K562 (cell line): ENCODE data around the gene DDX51.

Experiments used
- FIP1L1 ChIP-seq: fragments of 200-400 bp; formaldehyde crosslinking; IDR thresholded peaks from 2 replicates; pipeline ENCODE4 v1.6.1; 2018; ENCODE audit warnings: mild to moderate bottlenecking, low read depth, low read length; ENCODE audit not compliant: poor library complexity, severe bottlenecking
- FOS ChIP-seq: IDR thresholded peaks from 3 replicates; pipeline ENCODE4 v1.6.1; 2011; ENCODE audit not compliant: insufficient read length; ENCODE audit errors: extremely low read depth
- JUN ChIP-seq, 2 experiments: sonication (generic) in 1 of 2; formaldehyde crosslinking in 1 of 2; IDR thresholded peaks; 2 replicates each; pipeline versions ENCODE4 v1.6.1 to v1.8.0; 2012 to 2022; ENCODE audit warnings: borderline replicate concordance in 2 of 2, mild to moderate bottlenecking in 2 of 2, improper control_type of control experiment in 1 of 2, low read depth in 1 of 2, low read length in 1 of 2, missing genetic modification reagents in 1 of 2
- POLR2A ChIP-seq: fragments of 450-650 bp; conservative IDR thresholded peaks from 2 replicates; pipeline ENCODE4 v1.6.1; 2016
- TF ChIP-seq, protein P1 (sequence below), 3 experiments: IDR thresholded peaks in 2 of 3; conservative IDR thresholded peaks in 1 of 3; 2 replicates each; pipeline ENCODE4 v1.5.1; 2011 to 2012; ENCODE audit warnings: low read length in 3 of 3, mild to moderate bottlenecking in 3 of 3, control low read depth in 2 of 3, improper control_type of control experiment in 1 of 3, inconsistent platforms in 1 of 3, low read depth in 1 of 3, mixed read lengths in 1 of 3, moderate library complexity in 1 of 3; ENCODE audit not compliant: insufficient read depth in 2 of 3
- TF ChIP-seq, protein P2 (sequence below): conservative IDR thresholded peaks from 2 replicates; pipeline ENCODE4 v1.6.1; 2011; ENCODE audit warnings: low read depth, mild to moderate bottlenecking, low read length; ENCODE audit not compliant: control insufficient read depth

DNA sequence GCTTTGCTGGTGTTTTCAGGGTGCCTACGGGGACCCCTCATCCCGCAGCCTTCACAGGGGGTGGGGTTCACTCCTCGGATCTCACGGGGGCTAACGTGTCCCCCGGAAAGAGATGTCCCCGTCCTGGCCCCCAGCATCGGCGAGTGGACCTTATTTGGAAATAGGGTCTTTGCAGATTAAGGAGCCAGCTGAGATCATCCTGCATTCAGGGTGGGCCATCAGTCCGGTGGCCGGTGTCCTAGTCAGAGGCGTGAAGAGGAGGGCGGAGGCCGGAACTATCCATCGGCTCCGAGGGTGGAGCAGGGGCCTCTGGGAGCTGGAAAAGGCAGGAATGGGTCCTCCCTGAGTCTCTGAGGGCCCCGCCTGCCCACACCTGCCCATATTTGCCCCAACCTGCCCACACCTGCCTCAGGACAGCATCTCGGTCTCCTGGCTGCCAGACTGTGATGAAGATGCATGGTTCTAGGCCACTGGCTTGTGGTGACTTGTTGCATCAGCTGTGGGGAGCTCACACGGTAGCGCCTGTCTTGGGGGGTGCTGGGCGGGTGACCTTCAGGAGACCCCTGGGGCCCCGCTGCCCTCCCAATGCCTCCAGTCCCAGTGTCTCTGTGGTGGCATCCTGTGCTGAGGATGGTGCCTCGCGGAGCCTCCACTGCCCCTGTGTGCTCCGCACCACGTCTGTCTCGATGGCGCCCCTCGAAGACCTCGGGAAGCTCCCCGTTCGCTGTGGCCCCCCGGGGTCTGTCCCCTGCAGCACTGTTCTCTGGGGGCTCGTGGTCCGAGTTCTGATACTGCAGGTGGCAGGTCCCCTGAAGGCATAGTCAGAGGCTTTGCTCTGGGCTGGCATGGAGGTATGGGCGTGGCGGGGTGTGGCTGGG, 14.8 kb upstream of the DDX51 start:
- TF ChIP-seq, protein P1, sequence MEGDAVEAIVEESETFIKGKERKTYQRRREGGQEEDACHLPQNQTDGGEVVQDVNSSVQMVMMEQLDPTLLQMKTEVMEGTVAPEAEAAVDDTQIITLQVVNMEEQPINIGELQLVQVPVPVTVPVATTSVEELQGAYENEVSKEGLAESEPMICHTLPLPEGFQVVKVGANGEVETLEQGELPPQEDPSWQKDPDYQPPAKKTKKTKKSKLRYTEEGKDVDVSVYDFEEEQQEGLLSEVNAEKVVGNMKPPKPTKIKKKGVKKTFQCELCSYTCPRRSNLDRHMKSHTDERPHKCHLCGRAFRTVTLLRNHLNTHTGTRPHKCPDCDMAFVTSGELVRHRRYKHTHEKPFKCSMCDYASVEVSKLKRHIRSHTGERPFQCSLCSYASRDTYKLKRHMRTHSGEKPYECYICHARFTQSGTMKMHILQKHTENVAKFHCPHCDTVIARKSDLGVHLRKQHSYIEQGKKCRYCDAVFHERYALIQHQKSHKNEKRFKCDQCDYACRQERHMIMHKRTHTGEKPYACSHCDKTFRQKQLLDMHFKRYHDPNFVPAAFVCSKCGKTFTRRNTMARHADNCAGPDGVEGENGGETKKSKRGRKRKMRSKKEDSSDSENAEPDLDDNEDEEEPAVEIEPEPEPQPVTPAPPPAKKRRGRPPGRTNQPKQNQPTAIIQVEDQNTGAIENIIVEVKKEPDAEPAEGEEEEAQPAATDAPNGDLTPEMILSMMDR (IDR thresholded peaks at IDR 0.05 in 2 of 3, conservative IDR thresholded peaks at IDR 0.05 in 1 of 3; ENCODE audit: insufficient read depth in 2 of 3, low read depth in 1 of 3, low read length in 3 of 3) = no peak
- TF ChIP-seq FOS (no peak), JUN (IDR thresholded peaks at IDR 0.05; ENCODE audit: borderline replicate concordance, low read depth, low read length) (no peak), JUN (CRISPR knock-in tag; IDR thresholded peaks at IDR 0.05; ENCODE audit: borderline replicate concordance) (no peak), POLR2A (no peak), FIP1L1 (no peak)
- TF ChIP-seq, protein P2, sequence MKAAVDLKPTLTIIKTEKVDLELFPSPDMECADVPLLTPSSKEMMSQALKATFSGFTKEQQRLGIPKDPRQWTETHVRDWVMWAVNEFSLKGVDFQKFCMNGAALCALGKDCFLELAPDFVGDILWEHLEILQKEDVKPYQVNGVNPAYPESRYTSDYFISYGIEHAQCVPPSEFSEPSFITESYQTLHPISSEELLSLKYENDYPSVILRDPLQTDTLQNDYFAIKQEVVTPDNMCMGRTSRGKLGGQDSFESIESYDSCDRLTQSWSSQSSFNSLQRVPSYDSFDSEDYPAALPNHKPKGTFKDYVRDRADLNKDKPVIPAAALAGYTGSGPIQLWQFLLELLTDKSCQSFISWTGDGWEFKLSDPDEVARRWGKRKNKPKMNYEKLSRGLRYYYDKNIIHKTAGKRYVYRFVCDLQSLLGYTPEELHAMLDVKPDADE = no peak
